Upper lobe of right lung (tissue), 1 donor: ENCODE data around the gene FARP1. TPM values are rescaled to one million over a fixed set of nuclear protein-coding genes. Genes with fewer than 3 reads are reported as not detected.
A peak's percentile ranks its signal among the peaks of the same experiment; 100 is the strongest.

Source experiments
- ATAC-seq: fragments of 200-7000 bp; cut with Tn5 transposase; one replicate; pipeline ENCODE4 v1.9.1; 2020; ENCODE audit warnings: mild to moderate bottlenecking, moderate library complexity
- DNase-seq: peaks from one replicate; pipeline ENCODE4 v3.0.0-alpha.2; 2020
- H3K27ac ChIP-seq: fragments of 200-600 bp; one replicate; pipeline ENCODE4 v1.8.0; 2022
- H3K27me3 ChIP-seq: fragments of 200-600 bp; one replicate; pipeline ENCODE4 v1.8.0; 2022; ENCODE audit warnings: mild to moderate bottlenecking
- H3K36me3 ChIP-seq: fragments of 200-600 bp; one replicate; pipeline ENCODE4 v1.8.0; 2022
- H3K4me1 ChIP-seq: fragments of 200-600 bp; one replicate; pipeline ENCODE4 v1.8.0; 2022
- H3K4me3 ChIP-seq: fragments of 200-600 bp; one replicate; pipeline ENCODE4 v1.8.0; 2022; ENCODE audit warnings: mild to moderate bottlenecking
- H3K9me3 ChIP-seq: fragments of 200-600 bp; one replicate; pipeline ENCODE4 v1.8.0; 2022
- intact Hi-C: fragments of 100-400 bp; cut with DNase I; formaldehyde crosslinking; loops from one replicate; pipeline ENCODE4 v1.11.0; 2022
- total RNA-seq: library from RNA; stranded (reverse); fragmentation: NEBNext Ultra II Directional; extraction: Animal tissue kit (Norgen Biotek cat#: 25700); gene quantifications from one replicate; pipeline ENCODE4 v1.2.1, GENCODE V29; 2021
- TF ChIP-seq, protein P1 (sequence below): fragments of 200-600 bp; IDR thresholded peaks from one replicate; pipeline ENCODE4 v1.8.0; 2022; ENCODE audit warnings: antibody characterized with exemption
- donor health status: DM: no; HTN: yes; CAD: no; lungs with severe emphysema.

The FARP1 gene
- total RNA-seq, 1 donor from 2014 or later: 95.9 TPM

DNA sequence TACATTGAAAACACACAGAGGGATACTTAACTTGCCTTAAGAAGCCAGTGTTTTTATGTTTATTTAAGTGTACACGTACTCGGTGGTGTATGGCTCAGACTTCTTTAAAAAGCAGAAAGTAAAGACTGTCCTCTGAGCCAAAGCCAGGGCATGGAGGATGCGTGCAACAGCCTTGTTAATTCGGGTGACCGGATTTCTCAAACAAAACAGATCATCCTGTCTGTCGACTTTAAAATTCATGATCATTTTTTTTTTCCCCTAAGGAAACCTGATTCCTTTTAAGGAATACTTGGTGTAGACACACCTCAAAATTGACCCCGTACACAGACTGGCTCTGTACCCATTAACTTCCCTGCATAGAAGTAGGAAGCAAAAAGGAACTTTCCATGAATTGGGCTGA, 158.8 kb downstream of the FARP1 start:
- Histone ChIP-seq H3K4me1 (peaks cover 41% of the 10 kb centered on the region), H3K36me3 (no peaks in the 10 kb centered on the region), H3K4me3 (peak overlapping the region; percentile 7), H3K9me3 (no peaks in the 10 kb centered on the region), H3K27me3 (no peaks in the 10 kb centered on the region), H3K27ac (peak overlapping the region; percentile 37)
- TF ChIP-seq, protein P1, sequence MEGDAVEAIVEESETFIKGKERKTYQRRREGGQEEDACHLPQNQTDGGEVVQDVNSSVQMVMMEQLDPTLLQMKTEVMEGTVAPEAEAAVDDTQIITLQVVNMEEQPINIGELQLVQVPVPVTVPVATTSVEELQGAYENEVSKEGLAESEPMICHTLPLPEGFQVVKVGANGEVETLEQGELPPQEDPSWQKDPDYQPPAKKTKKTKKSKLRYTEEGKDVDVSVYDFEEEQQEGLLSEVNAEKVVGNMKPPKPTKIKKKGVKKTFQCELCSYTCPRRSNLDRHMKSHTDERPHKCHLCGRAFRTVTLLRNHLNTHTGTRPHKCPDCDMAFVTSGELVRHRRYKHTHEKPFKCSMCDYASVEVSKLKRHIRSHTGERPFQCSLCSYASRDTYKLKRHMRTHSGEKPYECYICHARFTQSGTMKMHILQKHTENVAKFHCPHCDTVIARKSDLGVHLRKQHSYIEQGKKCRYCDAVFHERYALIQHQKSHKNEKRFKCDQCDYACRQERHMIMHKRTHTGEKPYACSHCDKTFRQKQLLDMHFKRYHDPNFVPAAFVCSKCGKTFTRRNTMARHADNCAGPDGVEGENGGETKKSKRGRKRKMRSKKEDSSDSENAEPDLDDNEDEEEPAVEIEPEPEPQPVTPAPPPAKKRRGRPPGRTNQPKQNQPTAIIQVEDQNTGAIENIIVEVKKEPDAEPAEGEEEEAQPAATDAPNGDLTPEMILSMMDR: no peak
- no peak for ATAC-seq
- intact Hi-C loops: no loop called here
- no peak for DNase-seq

DNA sequence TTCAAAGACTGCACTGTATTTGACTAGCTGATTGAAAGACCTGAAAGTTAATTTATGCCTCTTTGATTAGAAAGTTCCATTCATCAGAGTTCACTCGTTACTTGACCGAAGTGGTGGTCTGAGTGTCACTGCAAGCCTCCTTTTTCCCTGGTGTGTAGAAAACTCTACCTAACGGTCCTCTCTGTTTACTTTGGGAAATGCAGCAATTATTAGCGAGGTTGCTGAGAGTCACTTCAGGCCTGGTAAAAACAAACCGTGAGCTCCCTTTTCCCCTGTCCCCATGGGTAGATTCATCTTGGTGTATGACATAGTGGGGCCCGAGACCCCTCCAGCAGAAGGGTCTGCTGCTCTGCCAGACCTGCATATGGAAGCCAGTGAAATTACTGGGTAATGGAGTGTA, 161.0 kb downstream of the FARP1 start:
- intact Hi-C loops: no loop called here
- ATAC-seq: no peak

DNA sequence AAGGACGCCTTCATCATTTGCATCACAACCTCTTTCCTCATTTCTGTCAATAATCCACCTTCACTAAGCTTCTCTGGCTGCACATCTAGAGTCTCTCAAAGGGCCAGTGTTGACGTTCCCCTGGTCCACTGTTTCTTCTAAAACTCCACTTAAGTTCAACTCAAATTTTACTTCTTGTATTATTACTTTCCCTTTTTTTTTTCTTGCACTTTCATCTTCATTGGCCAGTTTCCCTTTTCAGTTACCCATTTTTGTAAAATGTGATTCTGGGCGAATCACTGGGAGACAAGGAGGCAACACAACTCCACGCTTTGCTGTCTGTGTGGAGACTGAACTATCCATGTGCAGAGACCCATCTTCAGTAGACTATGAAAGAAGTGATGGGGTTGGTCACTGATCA, 162.8 kb downstream of the FARP1 start:
- no peaks in the 10 kb centered on the region for H3K36me3 ChIP-seq
- no peak for ATAC-seq
- H3K4me1 ChIP-seq: peaks cover 25% of the 10 kb centered on the region
- H3K4me3 ChIP-seq: no peak overlapping the region
- intact Hi-C loops: no loop called here
- DNase-seq: no peak
- no peaks in the 10 kb centered on the region for H3K9me3 ChIP-seq
- no peak overlapping the region for H3K27ac ChIP-seq
- no peaks in the 10 kb centered on the region for H3K27me3 ChIP-seq
- TF ChIP-seq, protein P1: no peak

More for the DNA sequence above, 161.0 kb downstream of the FARP1 start:
- Histone ChIP-seq H3K9me3 (no peaks in the 10 kb centered on the region), H3K27me3 (no peaks in the 10 kb centered on the region), H3K4me1 (peaks cover 42% of the 10 kb centered on the region), H3K36me3 (no peaks in the 10 kb centered on the region), H3K27ac (no peak overlapping the region), H3K4me3 (no peak overlapping the region)
- TF ChIP-seq, protein P1: no peak
- no peak for DNase-seq

DNA sequence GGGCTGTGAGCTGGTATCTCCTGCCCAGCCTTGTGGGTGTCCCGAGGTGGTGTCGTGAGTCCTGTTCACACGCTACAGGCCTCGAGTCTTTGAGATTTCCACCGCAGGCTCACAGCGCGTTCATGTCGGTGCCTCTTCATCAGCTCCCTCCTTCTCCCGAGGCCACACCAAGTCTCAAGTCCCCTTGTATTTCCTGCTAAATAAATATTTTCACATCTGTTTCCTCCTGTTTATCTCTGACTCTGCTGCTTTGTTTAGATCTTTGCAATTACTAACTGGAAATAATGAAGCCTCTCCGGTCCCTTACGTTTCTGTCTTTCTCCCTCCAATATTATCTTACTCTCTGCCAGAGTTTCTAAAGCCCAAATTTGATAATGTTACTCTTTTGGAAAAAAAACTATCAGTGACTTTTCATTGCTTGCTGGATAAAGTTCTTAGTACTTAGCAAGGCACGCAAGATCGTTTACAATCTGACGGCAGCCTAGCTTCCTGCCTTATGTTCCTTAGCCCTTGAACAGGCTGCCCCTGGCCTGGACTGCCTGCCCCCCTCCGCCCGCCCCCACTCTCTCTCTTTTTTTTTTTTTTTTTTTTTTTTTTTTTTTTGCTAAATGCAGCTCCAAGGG, 164.7 kb downstream of the FARP1 start:
- H3K27ac ChIP-seq: peak overlapping the region; percentile 14
- peak overlapping the region; percentile 9 for H3K4me3 ChIP-seq
- H3K4me1 ChIP-seq: peaks cover 19% of the 10 kb centered on the region
- ATAC-seq: peak; percentile 62
- no peak for DNase-seq
- TF ChIP-seq, protein P1: no peak
- no peaks in the 10 kb centered on the region for H3K36me3 ChIP-seq
- H3K27me3 ChIP-seq: no peaks in the 10 kb centered on the region
- intact Hi-C loops: no loop called here
- H3K9me3 ChIP-seq: no peaks in the 10 kb centered on the region

DNA sequence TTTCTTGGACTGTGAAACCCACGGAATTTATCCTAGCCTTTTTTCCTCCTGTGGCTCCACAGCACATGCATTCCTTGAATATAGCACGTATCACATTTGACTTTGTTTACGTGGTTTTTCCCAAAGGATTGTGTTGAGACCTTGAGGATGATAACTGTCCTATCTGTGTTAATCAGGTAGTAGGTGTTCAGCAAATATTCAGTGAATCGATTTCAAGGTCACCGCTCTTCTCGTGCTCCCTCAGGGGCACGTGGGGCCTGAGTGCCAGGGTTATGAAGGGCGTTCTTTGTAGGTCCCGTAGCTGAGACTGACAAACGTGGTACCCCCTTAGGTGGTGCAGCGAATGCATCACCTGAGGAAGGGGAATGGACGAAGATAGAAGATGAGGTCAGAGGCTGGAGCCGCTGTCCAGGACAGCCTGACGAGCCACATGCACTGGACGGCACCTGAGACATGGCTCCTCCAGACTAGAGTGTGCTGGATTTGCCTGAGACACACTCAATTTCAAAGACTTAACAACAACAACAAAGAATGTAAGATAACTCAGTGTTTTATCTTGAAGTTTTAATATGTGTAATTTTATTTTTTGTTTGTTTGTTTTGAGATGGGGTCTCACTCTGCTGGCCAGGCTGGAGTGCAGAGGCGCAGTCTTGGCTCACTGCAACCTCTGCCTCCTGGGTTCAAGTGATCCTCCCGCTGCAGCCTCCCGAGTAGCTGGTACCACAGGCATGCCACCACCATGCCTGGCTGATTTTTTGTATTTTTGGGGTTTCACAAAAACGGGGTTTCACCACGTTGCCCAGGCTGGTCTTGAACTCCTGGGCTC, 165.4 kb downstream of the FARP1 start:
- no peak for DNase-seq
- Histone ChIP-seq H3K4me1 (peaks cover 18% of the 10 kb centered on the region), H3K27me3 (no peaks in the 10 kb centered on the region), H3K27ac (peak overlapping the region; percentile 71), H3K4me3 (peak overlapping the region; percentile 9), H3K9me3 (no peaks in the 10 kb centered on the region), H3K36me3 (no peaks in the 10 kb centered on the region)
- TF ChIP-seq, protein P1: no peak
- intact Hi-C loops: no loop called here
- ATAC-seq: no peak
